SW 1271 (cell line): ENCODE results near the gene ID2.

Source experiments
- DNase-seq, 2 experiments: peaks; one replicate each; lab custom pipeline; 2025; lab: John Stamatoyannopoulos, UW

ID2 gene

DNA sequence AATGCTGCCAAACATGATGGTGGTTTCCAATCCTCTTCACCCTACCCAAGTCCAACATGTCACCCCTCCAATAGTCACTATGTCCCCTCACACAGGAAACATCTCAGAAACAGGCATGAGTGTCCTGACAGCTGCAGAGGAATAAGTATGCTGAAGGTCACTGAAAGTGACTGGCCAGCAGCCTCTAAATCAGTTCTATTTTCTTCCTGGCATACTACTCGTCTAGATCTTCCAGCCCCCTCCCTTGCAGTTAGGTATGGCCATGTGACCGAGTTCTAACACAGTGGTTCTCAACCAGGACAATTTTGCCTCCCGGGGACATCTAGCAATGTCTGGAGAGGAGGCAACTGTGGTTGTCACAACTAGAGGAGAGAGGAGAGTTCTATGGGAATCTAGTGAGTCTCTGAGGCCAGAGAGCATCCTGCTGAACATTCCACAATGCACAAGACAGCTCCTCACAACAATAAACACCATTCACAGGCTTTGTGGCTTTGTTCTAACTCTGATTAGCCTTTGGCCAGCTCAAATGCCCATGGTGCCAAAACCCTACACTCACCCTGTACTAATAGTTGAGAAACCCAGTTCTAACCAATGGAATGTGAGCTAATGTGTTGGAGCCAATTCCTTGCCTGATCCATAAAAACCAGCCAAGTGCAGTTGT, 12.6 kb upstream of the ID2 start:
- DNase-seq: no peak

- no peak for DNase-seq
Observed at GRCh38 chr2:8670580-8670979, 11.3 kb upstream of the ID2 start.

DNA sequence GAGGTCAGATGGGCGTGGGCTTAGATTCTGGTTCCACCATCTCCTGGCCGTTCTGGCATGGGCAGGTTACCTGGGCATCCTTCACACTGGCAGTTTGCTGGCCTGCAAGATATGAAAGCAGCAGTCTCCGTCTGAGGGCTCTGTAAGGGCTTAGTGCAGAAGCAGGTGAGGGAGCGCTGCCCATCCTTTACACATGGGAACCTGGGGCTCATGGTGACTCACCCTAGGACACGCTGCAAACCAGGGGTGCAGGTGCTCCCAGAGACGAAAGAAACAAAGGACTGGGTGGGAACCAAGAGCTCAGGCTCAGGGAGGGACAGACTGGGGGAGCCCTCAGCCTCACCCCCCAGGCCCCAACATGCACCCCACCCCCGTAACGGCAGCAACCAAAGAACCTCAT, 10.7 kb upstream of the ID2 start:
- DNase-seq: no peak

- DNase-seq: no peak
Observed at GRCh38 chr2:8671802-8672201, 10.1 kb upstream of the ID2 start.

GRCh38 chr2:8672940-8673339, 8.9 kb upstream of the ID2 start:
- no peak for DNase-seq

GRCh38 chr2:8673381-8673780, 8.5 kb upstream of the ID2 start:
- no peak for DNase-seq

DNA sequence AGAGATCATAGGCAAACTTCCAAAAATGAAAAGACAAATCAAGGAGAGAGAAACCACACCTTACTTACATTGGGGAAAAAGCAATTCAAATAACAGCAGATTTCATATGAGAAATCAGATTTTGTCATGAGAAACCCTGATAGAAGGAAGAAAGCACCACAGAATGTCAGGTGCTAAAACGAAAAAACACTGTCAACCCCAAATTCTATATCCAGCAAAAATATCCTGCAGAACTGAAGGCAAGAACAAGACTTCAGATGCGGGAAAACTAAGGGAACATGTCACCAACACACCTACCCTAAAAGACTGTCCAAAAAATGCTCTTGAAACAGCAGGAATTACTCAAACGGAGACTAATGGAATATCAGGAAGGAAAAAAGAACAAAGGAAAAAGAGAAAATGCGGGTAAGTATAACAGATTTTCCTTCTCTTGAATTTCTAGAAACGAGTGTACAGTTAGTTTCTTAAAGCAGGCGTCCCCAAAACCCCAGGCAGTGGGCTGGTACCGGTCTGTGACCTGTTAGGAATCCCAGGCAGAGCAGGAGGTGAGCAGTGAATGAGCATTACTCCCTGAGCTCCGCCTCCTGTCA, 7.3 kb upstream of the ID2 start:
- no peak for DNase-seq

DNA sequence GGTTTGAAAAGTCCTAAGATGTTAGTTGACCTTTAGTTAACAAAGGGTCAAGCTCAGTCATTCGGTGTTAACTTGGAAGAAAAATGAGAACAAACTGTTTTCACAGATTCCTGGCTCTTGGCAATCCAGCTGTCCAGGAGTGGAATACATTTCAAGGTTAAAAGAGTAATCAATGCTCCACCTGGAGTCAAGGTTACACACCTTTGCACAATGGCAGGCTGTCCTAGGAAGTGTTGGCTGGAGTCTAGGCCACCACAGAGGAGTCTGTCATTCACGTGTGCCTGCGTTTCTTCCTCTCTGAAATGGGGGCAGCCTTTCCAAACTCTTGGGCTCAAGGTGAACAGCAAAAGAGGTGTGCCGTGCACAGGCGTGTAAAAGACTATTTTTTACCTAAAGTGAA, 6.3 kb upstream of the ID2 start:
- DNase-seq: no peak

- DNase-seq: no peak
Observed at GRCh38 chr2:8676191-8676920, 5.5 kb upstream of the ID2 start.

GRCh38 chr2:8676921-8677645, 4.8 kb upstream of the ID2 start:
- no peak for DNase-seq

GRCh38 chr2:8677646-8678592, 3.9 kb upstream of the ID2 start:
- DNase-seq: no peak

GRCh38 chr2:8678731-8679566, 2.9 kb upstream of the ID2 start:
- peak; percentile 67 to 81 for DNase-seq

- DNase-seq: no peak
Observed at GRCh38 chr2:8679567-8679826, 2.4 kb upstream of the ID2 start.

- no peak for DNase-seq
Observed at GRCh38 chr2:8679827-8680731, 1.8 kb upstream of the ID2 start.

DNA sequence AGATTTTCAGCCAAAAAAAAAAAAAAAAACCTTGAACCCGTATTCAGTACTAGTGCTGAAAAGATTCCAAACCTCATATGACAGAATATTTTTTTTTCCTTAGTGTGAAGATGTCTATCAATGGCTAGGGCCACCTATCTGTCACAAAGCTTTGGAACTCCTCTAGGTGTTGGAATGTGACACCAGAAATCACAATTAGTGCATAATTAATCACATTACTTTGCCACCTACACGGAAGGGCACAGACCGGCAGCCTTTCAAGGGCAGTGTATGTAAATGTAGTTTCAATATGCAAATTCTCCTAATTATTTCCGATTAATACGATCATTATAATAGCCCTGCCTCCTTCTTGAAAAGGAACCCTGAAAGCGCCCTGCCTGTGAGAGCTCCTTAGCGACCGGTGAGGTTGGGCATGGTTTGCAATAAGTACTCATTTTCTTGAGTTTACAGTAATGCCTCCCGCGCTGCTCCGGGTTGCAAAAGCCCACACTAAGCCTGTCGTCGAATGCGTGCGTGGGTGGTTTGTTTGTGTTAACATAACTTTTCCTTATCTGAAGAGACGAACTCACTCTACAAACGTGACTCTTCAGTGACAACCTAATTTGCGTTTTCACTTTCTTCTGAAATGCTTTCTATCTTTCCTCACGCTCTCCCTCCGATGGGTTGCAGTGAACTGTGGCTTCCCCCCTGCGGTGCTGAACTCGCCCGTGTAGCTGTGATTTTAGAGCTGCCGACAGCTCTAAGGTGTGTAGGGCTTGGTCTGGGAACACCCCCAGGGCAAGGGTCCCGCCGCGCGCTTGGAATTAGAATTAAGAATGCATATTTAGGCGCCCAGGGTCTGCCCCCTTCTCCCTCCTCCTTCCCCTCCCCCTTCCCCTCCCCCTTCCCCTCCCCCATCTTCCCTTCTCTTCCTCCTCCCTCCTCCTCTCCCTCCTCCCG, 765 bp upstream of the ID2 start:
- peak; percentile 47 to 75 for DNase-seq

DNA sequence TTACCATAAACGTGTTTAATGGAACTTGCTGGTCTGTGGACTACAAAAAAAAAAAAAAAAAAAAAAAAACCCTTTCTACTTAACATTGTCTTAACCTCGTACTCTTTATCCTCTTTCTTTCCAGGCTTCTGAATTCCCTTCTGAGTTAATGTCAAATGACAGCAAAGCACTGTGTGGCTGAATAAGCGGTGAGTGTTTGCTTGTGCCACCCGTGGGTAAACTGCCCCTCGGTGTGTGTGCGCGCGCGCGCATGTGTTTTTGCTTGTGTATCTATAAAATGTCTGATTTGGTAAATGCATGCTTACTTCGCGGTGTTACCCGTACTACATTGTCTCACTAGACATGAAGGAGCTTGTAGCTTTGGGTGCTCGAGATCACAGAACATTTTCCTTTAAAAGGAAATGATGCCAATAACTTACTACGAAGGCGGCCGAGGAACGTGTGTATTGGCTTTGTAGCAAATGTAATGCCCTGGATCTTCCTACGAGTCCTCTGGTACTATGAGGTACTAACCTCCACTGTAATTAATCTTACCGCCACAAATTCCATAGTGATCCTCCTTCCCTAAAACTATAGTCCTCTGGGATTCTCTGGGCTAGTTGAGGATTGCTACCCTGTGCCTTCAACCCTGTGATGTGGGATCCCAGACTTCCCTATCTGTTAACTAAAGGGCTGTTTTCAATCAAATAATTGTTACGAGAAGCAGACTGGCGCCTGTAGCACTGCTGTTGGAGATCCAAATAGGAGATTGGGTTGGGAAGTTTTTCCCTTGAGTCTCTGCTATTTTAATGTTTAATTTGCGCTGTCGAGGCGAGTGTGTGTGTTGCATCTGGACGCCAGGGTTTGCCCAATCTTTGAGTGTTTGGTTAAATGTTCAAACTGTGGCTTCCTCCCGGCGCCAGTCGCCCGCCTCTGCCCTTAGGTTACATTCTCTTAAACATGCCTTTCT, 1.1 kb downstream of the ID2 start:
- DNase-seq: no peak

DNA sequence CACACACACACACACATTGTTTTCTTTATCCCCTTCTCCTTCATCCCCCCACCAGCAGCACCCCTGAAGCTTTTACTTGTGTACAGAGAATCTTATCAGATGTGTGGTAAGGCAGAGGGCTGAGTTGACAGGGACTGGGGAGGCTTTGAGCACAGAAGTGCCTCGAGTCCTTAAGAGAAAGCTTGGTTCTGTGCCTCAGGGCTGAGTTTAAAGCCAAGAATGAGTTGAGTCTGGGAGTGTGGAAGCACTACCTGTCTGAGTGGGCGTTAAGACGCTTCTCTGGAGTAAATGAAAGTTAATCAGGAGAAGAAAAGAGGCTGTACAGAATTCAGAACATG, 2.7 kb downstream of the ID2 start:
- no peak for DNase-seq
